Measurements from ENCODE around the gene SLC2A13. TPM values are rescaled to one million over a fixed set of nuclear protein-coding genes. Genes with fewer than 3 reads are reported as not detected.

Gene SLC2A13
- total and polyA plus RNA-seq, 4 donors: 1.9 to 20.2 (median 6.9) TPM

GRCh38 chr12:39839072-39839471, 266.8 kb downstream of the SLC2A13 start:
- Histone ChIP-seq H3K4me3 (ENCODE audit: low read depth in 1 of 3, low read length in 3 of 3) (no peak overlapping the region), H3K9ac (ENCODE audit: low read depth in 1 of 2, low read length in 2 of 2) (no peak overlapping the region), H3K27me3 (ENCODE audit: control insufficient read depth in 4 of 4, insufficient read depth in 4 of 4, low read length in 3 of 4) (no peaks in the 10 kb centered on the region), H3K27ac (ENCODE audit: low read depth in 1 of 2, low read length in 2 of 2) (no peak overlapping the region), H3K9me3 (ENCODE audit: control insufficient read depth in 4 of 4, low read length in 3 of 4) (no peaks in the 10 kb centered on the region), H3K4me1 (ENCODE audit: control insufficient read depth in 4 of 4, insufficient read depth in 4 of 4, low read length in 3 of 4) (no peaks in the 10 kb centered on the region), H3K36me3 (ENCODE audit: control insufficient read depth in 4 of 4, insufficient read depth in 3 of 4, low read depth in 1 of 4, low read length in 3 of 4) (no peaks in the 10 kb centered on the region)
- 97% methylated on average over 6 of the region's 6 CpGs for WGBS
- TF ChIP-seq CTCF (IDR thresholded peaks at IDR 0.05; ENCODE audit: low read depth, low read length, missing input control) (no peak), HNF4A (conservative IDR thresholded peaks at IDR 0.05) (no peak), FOXA1 (IDR thresholded peaks at IDR 0.05) (no peak), RAD21 (IDR thresholded peaks at IDR 0.05) (no peak), YY1 (IDR thresholded peaks at IDR 0.05) (no peak), JUND (IDR thresholded peaks at IDR 0.05) (no peak), GABPA (IDR thresholded peaks at IDR 0.05 in 1 of 2, conservative IDR thresholded peaks at IDR 0.05 in 1 of 2) (no peak), NR2F2 (IDR thresholded peaks at IDR 0.05) (no peak), ZBTB33 (IDR thresholded peaks at IDR 0.05) (no peak), TAF1 (conservative IDR thresholded peaks at IDR 0.05) (no peak), REST (IDR thresholded peaks at IDR 0.05) (no peak), RXRA (IDR thresholded peaks at IDR 0.05) (no peak), EGR1 (IDR thresholded peaks at IDR 0.05; ENCODE audit: low read depth in 2 of 2) (no peak), FOXA2 (IDR thresholded peaks at IDR 0.05) (no peak), ATF3 (IDR thresholded peaks at IDR 0.05) (no peak), SP1 (IDR thresholded peaks at IDR 0.05) (no peak), HNF4G (IDR thresholded peaks at IDR 0.05) (no peak), MAX (IDR thresholded peaks at IDR 0.05) (no peak)
- no peak for DNase-seq (ENCODE audit: low spot score)
